HFFc6 (cell line): ENCODE measurements around the gene MFSD12. TPM values are rescaled to one million over a fixed set of nuclear protein-coding genes. Genes with fewer than 3 reads are reported as not detected.

ENCODE experiments used
- DNase-seq: peaks from one replicate; pipeline ENCODE4 v3.0.0-alpha.2; 2018
- H3K27ac Mint-ChIP-seq: 2 replicates; pipeline ENCODE4 v1.8.0; 2020; ENCODE audit warnings: mild to moderate bottlenecking, mixed read lengths
- H3K27me3 Mint-ChIP-seq: 2 replicates; pipeline ENCODE4 v1.8.0; 2021; ENCODE audit warnings: mild to moderate bottlenecking, moderate library complexity, mixed read lengths; ENCODE audit not compliant: insufficient read depth
- H3K36me3 Mint-ChIP-seq: 2 replicates; pipeline ENCODE4 v1.8.0; 2021; ENCODE audit warnings: low read depth, mixed read lengths
- H3K4me1 Mint-ChIP-seq: 2 replicates; pipeline ENCODE4 v1.8.0; 2020; ENCODE audit warnings: low read depth, mixed read lengths
- H3K4me3 Mint-ChIP-seq: 2 replicates; pipeline ENCODE4 v1.8.0; 2020; ENCODE audit warnings: mild to moderate bottlenecking, moderate library complexity, mixed read lengths
- H3K9me3 Mint-ChIP-seq: 2 replicates; pipeline ENCODE4 v1.8.0; 2020; ENCODE audit warnings: mild to moderate bottlenecking, mixed read lengths
- CTCF ChIP-seq: fragments of 200-600 bp; sonication (generic); IDR thresholded peaks from 2 replicates; pipeline ENCODE4 v1.5.0; 2021; ENCODE audit warnings: antibody characterized with exemption, mild to moderate bottlenecking
- total RNA-seq, 6 experiments: library from RNA; stranded (reverse); fragmentation: NEBNext Ultra II Directional; extraction: Animal tissue kit (Norgen Biotek cat#: 25700); gene quantifications; 2 replicates in 1 of 6; 3 replicates in 5 of 6; pipeline ENCODE4 v1.2.3, GENCODE V29; 2021

The MFSD12 gene
- total RNA-seq, 6 experiments from 2014 or later: 75.1 to 101 (median 79.6) TPM

GRCh38 chr19:3527238-3527910 lies 30.0 kb downstream of the MFSD12 start:
- DNase-seq: no peak
- H3K4me1 Mint-ChIP-seq: no peaks in the 10 kb centered on the region
- H3K9me3 Mint-ChIP-seq: no peaks in the 10 kb centered on the region
- H3K27ac Mint-ChIP-seq: no peak overlapping the region
- no peak for TF ChIP-seq CTCF
- peaks cover 5% of the 10 kb centered on the region; the same call in 1 of the 2 replicates for H3K36me3 Mint-ChIP-seq
- peaks cover under 1% of the 10 kb centered on the region; the same call in 1 of the 2 replicates for H3K27me3 Mint-ChIP-seq
- no peak overlapping the region for H3K4me3 Mint-ChIP-seq

GRCh38 chr19:3526507-3527237 lies 30.7 kb downstream of the MFSD12 start:
- no peak overlapping the region for H3K27ac Mint-ChIP-seq
- H3K4me1 Mint-ChIP-seq: no peaks in the 10 kb centered on the region

GRCh38 chr19:3524904-3525451 lies 32.4 kb downstream of the MFSD12 start:
- H3K9me3 Mint-ChIP-seq: no peaks in the 10 kb centered on the region
- no peak overlapping the region for H3K4me3 Mint-ChIP-seq
- peaks cover 15% of the 10 kb centered on the region; the same call in 1 of the 2 replicates for H3K36me3 Mint-ChIP-seq
- no peak overlapping the region for H3K27ac Mint-ChIP-seq
- no peak for DNase-seq
- peaks cover 3% of the 10 kb centered on the region; the same call in 1 of the 2 replicates for H3K27me3 Mint-ChIP-seq
- H3K4me1 Mint-ChIP-seq: no peaks in the 10 kb centered on the region
- TF ChIP-seq CTCF: no peak

More at GRCh38 chr19:3526507-3527237, 30.7 kb downstream of the MFSD12 start:
- TF ChIP-seq CTCF: peak; percentile 47; the same call in 1 of the 2 replicates
- peaks cover 10% of the 10 kb centered on the region; the same call in 1 of the 2 replicates for H3K36me3 Mint-ChIP-seq
- peaks cover 3% of the 10 kb centered on the region; the same call in 1 of the 2 replicates for H3K27me3 Mint-ChIP-seq
- DNase-seq: no peak
- no peaks in the 10 kb centered on the region for H3K9me3 Mint-ChIP-seq
- no peak overlapping the region for H3K4me3 Mint-ChIP-seq

GRCh38 chr19:3524078-3524842 lies 33.1 kb downstream of the MFSD12 start:
- no peak for TF ChIP-seq CTCF
- Mint-ChIP-seq H3K27ac (no peak overlapping the region), H3K4me3 (no peak overlapping the region), H3K4me1 (no peaks in the 10 kb centered on the region), H3K27me3 (peaks cover 3% of the 10 kb centered on the region; the same call in 1 of the 2 replicates), H3K9me3 (no peaks in the 10 kb centered on the region), H3K36me3 (peaks cover 15% of the 10 kb centered on the region; the same call in 1 of the 2 replicates)
- no peak for DNase-seq

- no peaks in the 10 kb centered on the region for H3K4me1 Mint-ChIP-seq
- no peak for DNase-seq
These were observed 33.9 kb downstream of the MFSD12 start for GRCh38 chr19:3523361-3524077.

More at GRCh38 chr19:3523361-3524077, 33.9 kb downstream of the MFSD12 start:
- Mint-ChIP-seq H3K36me3 (peaks cover 15% of the 10 kb centered on the region; the same call in 1 of the 2 replicates), H3K9me3 (no peaks in the 10 kb centered on the region), H3K27me3 (peaks cover 3% of the 10 kb centered on the region; the same call in 1 of the 2 replicates), H3K4me3 (no peak overlapping the region), H3K27ac (no peak overlapping the region)
- no peak for TF ChIP-seq CTCF
